C4-2B (cell line): Measurements from ENCODE around the gene LYST.

ENCODE experiments used
- H3K27ac ChIP-seq: fragments of 450-650 bp; 2 replicates; pipeline ENCODE4 v1.5.1; 2017
- CTCF ChIP-seq: fragments of 450-650 bp; conservative IDR thresholded peaks from 2 replicates; pipeline ENCODE4 v1.5.1; 2017; ENCODE audit warnings: mild to moderate bottlenecking
- ZFX ChIP-seq: fragments of 450-650 bp; IDR thresholded peaks from 2 replicates; pipeline ENCODE4 v1.6.1; 2017

The LYST gene

GRCh38 chr1:235838021-235838420 lies 28.7 kb downstream of the LYST start:
- H3K27ac ChIP-seq: no peak overlapping the region
- TF ChIP-seq ZFX (no peak), CTCF (no peak)

GRCh38 chr1:235835226-235835625 lies 31.5 kb downstream of the LYST start:
- TF ChIP-seq CTCF: no peak
- no peak for TF ChIP-seq ZFX
- no peak overlapping the region for H3K27ac ChIP-seq

- H3K27ac ChIP-seq: no peak overlapping the region
- TF ChIP-seq ZFX (no peak), CTCF (no peak)
Observed at GRCh38 chr1:235834620-235835019, 32.1 kb downstream of the LYST start.

GRCh38 chr1:235832011-235832410 lies 34.7 kb downstream of the LYST start:
- no peak overlapping the region for H3K27ac ChIP-seq
- no peak for TF ChIP-seq CTCF

GRCh38 chr1:235831148-235831547 lies 35.6 kb downstream of the LYST start:
- no peak overlapping the region for H3K27ac ChIP-seq

GRCh38 chr1:235826102-235826854 lies 40.4 kb downstream of the LYST start:
- no peak for TF ChIP-seq CTCF
- TF ChIP-seq ZFX: no peak
- H3K27ac ChIP-seq: peak overlapping the region; percentile 41

More at GRCh38 chr1:235831148-235831547, 35.6 kb downstream of the LYST start:
- no peak for TF ChIP-seq CTCF
- TF ChIP-seq ZFX: no peak

GRCh38 chr1:235825229-235825628 lies 41.5 kb downstream of the LYST start:
- H3K27ac ChIP-seq: no peak overlapping the region
- TF ChIP-seq CTCF (no peak), ZFX (no peak)
